Endothelial cell of hepatic sinusoid (primary cell): ENCODE results near the gene ENC1.

Source experiments
- in situ Hi-C: cut with HindIII; loops from 2 replicates; pipeline ENCODE4 v1.10.0; 2017; ENCODE audit warnings: low sequenced_read_pairs

ENC1 gene

GRCh38 chr5:74634611-74635286 lies 5.8 kb downstream of the ENC1 start:
- in situ Hi-C loops: loop anchor here (5.0 kb wide), 1 partner anchor 92 kb away; no protein-coding TSS in a partner anchor

GRCh38 chr5:74633695-74634094 lies 6.8 kb downstream of the ENC1 start:
- in situ Hi-C loops: loop anchor here (5.0 kb wide), 1 partner anchor 91 kb away; no protein-coding TSS in a partner anchor

GRCh38 chr5:74632947-74633356 lies 7.6 kb downstream of the ENC1 start:
- in situ Hi-C loops: loop anchor here (5.0 kb wide), 1 partner anchor 91 kb away; no protein-coding TSS in a partner anchor

GRCh38 chr5:74631081-74631953 lies 9.2 kb downstream of the ENC1 start:
- in situ Hi-C loops: loop anchor here (5.0 kb wide), 1 partner anchor 89 kb away; no protein-coding TSS in a partner anchor

- in situ Hi-C loops: loop anchor here (5.0 kb wide), 1 partner anchor 88 kb away; no protein-coding TSS in a partner anchor
Observed at GRCh38 chr5:74630453-74631066, 10.0 kb downstream of the ENC1 start.

- in situ Hi-C loops: no loop called here
Observed at GRCh38 chr5:74629326-74629725, 11.2 kb downstream of the ENC1 start.

GRCh38 chr5:74628359-74628758 lies 12.2 kb downstream of the ENC1 start:
- in situ Hi-C loops: no loop called here

GRCh38 chr5:74627646-74628279 lies 12.8 kb downstream of the ENC1 start:
- in situ Hi-C loops: no loop called here

- in situ Hi-C loops: no loop called here
Observed at GRCh38 chr5:74626386-74627222, 13.9 kb downstream of the ENC1 start.

GRCh38 chr5:74625742-74626241 lies 14.7 kb downstream of the ENC1 start:
- in situ Hi-C loops: no loop called here

- in situ Hi-C loops: no loop called here
Observed at GRCh38 chr5:74624931-74625505, 15.5 kb downstream of the ENC1 start.

- in situ Hi-C loops: no loop called here
Observed at GRCh38 chr5:74624501-74624900, 16.0 kb downstream of the ENC1 start.

GRCh38 chr5:74623748-74624408 lies 16.6 kb downstream of the ENC1 start:
- in situ Hi-C loops: no loop called here

GRCh38 chr5:74623006-74623611 lies 17.4 kb downstream of the ENC1 start:
- in situ Hi-C loops: no loop called here

- in situ Hi-C loops: no loop called here
Observed at GRCh38 chr5:74622122-74622521, 18.4 kb downstream of the ENC1 start.

- in situ Hi-C loops: no loop called here
Observed at GRCh38 chr5:74621492-74621891, 19.0 kb downstream of the ENC1 start.

- in situ Hi-C loops: no loop called here
Observed at GRCh38 chr5:74619308-74619707, 21.2 kb downstream of the ENC1 start.

GRCh38 chr5:74618106-74618505 lies 22.4 kb downstream of the ENC1 start:
- in situ Hi-C loops: no loop called here

- in situ Hi-C loops: no loop called here
Observed at GRCh38 chr5:74617202-74617601, 23.3 kb downstream of the ENC1 start.
